ENCODE results near the gene SLC27A1. TPM values are rescaled to one million over a fixed set of nuclear protein-coding genes. Genes with fewer than 3 reads are reported as not detected.

The SLC27A1 gene
- total and polyA plus RNA-seq, 9 of the 15 experiments (the other 6 are each of a cell fraction or from before 2014, with no cell fraction given) = 0.06 to 3.0 (median 1.1) TPM

- CTCF ChIA-PET (ENCODE audit: low intra/inter-chr PET ratio) = interaction anchor here (0.6 kb wide), 1 partner anchor 92 kb away, joined by 3 read pairs; the partner anchor contains the start of gene MVB12A
- Histone ChIP-seq H2AFZ (ENCODE audit: low read depth, low read length) (peak overlapping the region; percentile 91), H3K4me1 (replicated peaks in 1 of 2; ENCODE audit: control insufficient read depth in 2 of 2, insufficient read depth in 2 of 2, low read length in 2 of 2) (peaks cover 22 to 40% of the 10 kb centered on the region in 2 experiments), H3K9me3 (replicated peaks; ENCODE audit: control insufficient read depth, insufficient read depth, low read depth, low read length) (no peaks in the 10 kb centered on the region), H3K9me1 (ENCODE audit: control insufficient read depth, insufficient read depth, low read length) (no peaks in the 10 kb centered on the region), H3K27me3 (ENCODE audit: control insufficient read depth in 2 of 2, insufficient read depth in 2 of 2, low read length in 2 of 2) (no peaks in the 10 kb centered on the region), H3K27ac (ENCODE audit: extremely low read depth, low read depth, low read length) (peak overlapping the region; percentile 97), H3K4me2 (ENCODE audit: insufficient read depth, low read length) (peak overlapping the region; percentile 97), H3K36me3 (ENCODE audit: control insufficient read depth, insufficient read depth, low read length) (peaks cover 10% of the 10 kb centered on the region; the same call in 2 of the 3 replicates), H3K79me2 (ENCODE audit: control insufficient read depth, insufficient read depth, low read length) (peaks cover 51% of the 10 kb centered on the region), H3K9ac (ENCODE audit: insufficient read depth in 1 of 2, low read depth in 2 of 2, low read length in 2 of 2) (peak overlapping the region; percentile 97 to 98), H3K4me3 (peak overlapping the region; percentile 83), H4K20me1 (replicated peaks; ENCODE audit: control insufficient read depth, insufficient read depth, low read length) (no peaks in the 10 kb centered on the region; the same call in 1 of the 2 replicates)
- POLR2A ChIA-PET = interaction anchor here (0.6 to 4.2 kb wide), 13 partner anchors 11 to 601 kb away, joined by 3 to 25 read pairs (median 3); partner anchors contain the start of genes MVB12A, SLC27A1 and TMEM221
- in situ Hi-C loops (cut with MboI) = no loop called here
- intact Hi-C loops (cut with micrococcal nuclease) = no loop called here
- DNase-seq (ENCODE audit: extremely low read depth in 1 of 4, low spot score in 3 of 4) = peak; percentile 80 to 90 (median 87)
- peak; percentile 66 for ATAC-seq
- FAIRE-seq = no peak
- 2% methylated on average over 79 of the region's 82 CpGs for WGBS (ENCODE audit: insufficient coverage, low coverage, missing lambda C conversion rate)
- no TSS peak for BruUV-seq (replicated peaks)
- TF ChIP-seq TOE1 (IDR thresholded peaks at IDR 0.05; ENCODE audit: borderline replicate concordance) (peak; percentile 85; the same call in 1 of the 2 replicates), TOE1 (CRISPR knock-in tag; IDR thresholded peaks at IDR 0.05; ENCODE audit: borderline replicate concordance, low read depth) (0 out of 2 replicates have a peak, but pooled peaks have one; percentile 29), KLF1 (tag; IDR thresholded peaks at IDR 0.05) (peak; percentile 87), ZSCAN32 (CRISPR knock-in tag; IDR thresholded peaks at IDR 0.05) (no peak), ADNP (tag; IDR thresholded peaks at IDR 0.05) (no peak), ZBTB34 (CRISPR knock-in tag; IDR thresholded peaks at IDR 0.05) (no peak), NEUROD1 (IDR thresholded peaks at IDR 0.05; ENCODE audit: borderline replicate concordance, low read depth, low read length, partially characterized antibody) (peak; percentile 62), RNF219 (CRISPR knock-in tag; IDR thresholded peaks at IDR 0.05) (no peak), KDM2B (CRISPR knock-in tag; IDR thresholded peaks at IDR 0.05) (no peak), THRA (IDR thresholded peaks at IDR 0.05) (no peak), ZNF592 (IDR thresholded peaks at IDR 0.05) (peak; percentile 94)
Observed at GRCh38 chr19:17511724-17512573, 41.6 kb downstream of the SLC27A1 start.
